Measurements from ENCODE around the gene ZBED4. TPM values are rescaled to one million over a fixed set of nuclear protein-coding genes. Genes with fewer than 3 reads are reported as not detected.

The ZBED4 gene
- total RNA-seq, 1 donor from 2014 or later: 11.0 TPM

DNA sequence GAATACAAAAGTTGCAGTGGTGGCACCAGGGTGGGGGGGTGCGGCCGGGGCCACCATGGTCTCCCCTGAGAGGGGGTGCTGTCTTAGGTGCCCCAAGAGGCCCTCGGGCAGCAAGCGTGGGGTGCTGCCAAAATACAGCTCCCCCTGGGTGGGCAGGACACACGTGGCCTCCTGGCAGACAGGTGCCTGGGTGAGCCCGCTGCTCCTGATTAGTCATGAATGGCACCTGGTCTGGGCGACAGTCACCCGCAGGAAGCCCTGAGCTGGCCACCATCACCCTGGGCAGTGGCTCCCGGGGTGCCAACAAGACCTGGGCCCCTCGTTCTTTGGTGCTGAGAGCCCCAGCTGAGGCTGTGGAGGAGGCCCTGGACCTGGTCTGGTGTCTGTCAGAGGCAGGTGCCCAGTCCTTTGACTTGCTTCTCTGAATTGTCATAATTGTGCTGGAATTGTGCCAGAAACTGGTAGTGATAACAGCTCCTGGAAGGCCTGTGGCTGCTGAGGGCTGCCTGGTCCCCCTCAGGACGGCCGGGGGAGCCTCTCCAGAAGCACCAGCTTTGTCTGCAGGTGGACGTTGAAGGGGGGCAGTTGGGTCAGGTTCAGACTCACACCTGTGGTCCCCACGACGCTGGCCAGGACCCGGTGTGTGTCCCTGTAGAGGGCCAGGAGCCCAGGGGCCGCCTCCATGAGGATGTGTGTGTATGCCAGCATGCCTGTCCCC, 49.8 kb downstream of the ZBED4 start:
- no peak for DNase-seq (ENCODE audit: low read depth in 2 of 2)

DNA sequence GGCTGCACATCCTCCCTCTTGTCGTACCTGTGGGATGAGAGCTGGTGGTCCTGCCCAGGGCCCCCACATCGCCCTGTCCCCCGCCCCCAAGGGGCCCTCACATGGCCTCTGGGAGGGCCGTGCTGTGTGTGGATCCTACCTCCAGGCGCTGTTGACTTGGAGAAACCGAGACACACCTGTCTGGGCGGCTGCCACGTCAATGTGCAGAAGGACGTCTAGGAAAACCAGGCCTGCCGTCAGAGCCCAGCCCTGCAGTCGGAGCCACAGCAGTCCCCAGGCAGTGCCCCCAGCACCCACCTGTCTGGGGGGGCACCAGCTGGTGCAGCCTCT, 50.4 kb downstream of the ZBED4 start:
- DNase-seq (ENCODE audit: low read depth in 2 of 2): no peak

DNA sequence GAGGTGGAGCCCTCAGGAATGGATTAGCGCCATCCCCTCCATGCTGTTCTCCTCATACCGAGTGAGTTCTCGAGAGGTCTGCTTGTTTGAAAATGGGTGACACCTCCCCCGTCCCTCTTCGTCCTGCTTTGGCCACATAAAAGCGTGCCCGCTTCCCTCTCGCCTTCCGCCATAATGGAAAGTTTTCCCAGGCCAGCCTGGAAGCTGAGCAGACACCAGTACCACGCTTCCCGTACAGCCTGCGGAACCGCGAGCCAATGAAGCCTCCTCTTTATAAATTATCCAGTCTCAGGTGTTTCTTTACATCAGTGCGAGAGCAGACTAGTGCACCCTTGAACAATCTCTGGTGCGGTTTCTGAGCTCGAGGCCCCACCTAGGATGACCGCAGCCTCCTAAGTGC, 51.8 kb downstream of the ZBED4 start:
- DNase-seq (ENCODE audit: low read depth in 2 of 2): no peak

DNA sequence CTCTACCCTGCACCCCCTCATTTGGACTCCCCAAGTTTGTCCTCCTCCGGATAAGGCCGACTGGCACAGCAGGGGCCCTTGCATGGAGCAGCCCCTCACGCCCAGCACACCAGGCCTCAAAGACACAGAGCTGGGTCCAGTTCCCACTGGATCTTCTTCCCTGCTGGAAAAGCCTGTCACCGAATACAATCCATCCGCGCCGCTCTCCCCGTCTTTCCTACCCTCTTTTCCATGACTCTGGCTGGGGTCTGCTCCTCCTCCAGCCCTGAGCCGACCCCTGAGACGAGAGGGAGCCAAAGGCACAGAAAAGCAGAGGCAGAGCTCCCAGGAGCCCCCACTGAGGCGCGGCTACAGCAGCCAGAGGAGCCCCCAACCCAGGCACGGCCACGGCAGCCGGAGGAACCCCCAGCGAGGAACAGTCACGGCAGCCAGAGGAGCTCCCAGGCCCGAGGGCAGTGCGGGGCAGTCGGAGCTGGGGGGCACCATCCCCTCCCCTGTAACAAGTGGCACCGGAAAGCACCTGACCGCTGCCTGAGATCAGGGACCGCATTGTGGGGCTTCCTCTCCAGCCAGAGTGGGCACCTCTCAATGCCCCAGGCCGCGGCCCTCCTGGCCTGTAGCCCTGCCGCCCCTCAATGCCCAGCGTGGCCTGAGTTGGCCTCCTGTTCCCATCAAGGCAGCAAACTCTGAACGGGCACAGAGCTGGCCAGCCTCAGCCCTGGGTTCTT, 52.6 kb downstream of the ZBED4 start:
- no peak for DNase-seq (ENCODE audit: low read depth in 2 of 2)

DNA sequence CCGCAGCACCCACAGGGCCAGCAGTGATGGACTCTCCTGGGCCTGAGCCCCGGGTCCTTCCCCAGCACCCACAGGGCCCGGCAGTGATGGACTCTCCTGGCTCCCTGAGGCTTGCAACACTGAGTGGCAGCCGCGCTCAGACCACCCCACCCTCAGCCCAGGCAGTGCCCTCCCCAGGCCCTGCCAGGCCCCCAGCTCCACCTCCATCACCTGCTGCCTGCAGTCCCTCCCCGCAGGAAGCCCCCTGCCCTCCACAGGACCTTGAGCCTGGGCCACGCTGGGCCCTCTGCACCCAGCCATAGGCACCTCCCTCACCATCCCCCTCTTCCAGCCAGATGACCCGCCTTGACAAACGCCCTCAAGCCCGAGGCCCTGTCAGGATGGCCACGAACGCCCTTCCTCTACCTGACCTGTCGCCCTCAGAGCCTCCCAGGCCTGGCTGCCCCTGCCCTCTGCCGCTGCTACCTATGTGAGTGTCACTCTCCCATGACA, 53.2 kb downstream of the ZBED4 start:
- DNase-seq (ENCODE audit: low read depth in 2 of 2): no peak

GRCh38 chr22:49907807-49908206, 54.2 kb downstream of the ZBED4 start:
- DNase-seq (ENCODE audit: low read depth in 2 of 2): no peak

- DNase-seq (ENCODE audit: low read depth in 2 of 2): no peak
Observed at GRCh38 chr22:49909476-49910205, 56.0 kb downstream of the ZBED4 start.

GRCh38 chr22:49910229-49911155, 56.8 kb downstream of the ZBED4 start:
- DNase-seq (ENCODE audit: low read depth in 2 of 2): no peak

DNA sequence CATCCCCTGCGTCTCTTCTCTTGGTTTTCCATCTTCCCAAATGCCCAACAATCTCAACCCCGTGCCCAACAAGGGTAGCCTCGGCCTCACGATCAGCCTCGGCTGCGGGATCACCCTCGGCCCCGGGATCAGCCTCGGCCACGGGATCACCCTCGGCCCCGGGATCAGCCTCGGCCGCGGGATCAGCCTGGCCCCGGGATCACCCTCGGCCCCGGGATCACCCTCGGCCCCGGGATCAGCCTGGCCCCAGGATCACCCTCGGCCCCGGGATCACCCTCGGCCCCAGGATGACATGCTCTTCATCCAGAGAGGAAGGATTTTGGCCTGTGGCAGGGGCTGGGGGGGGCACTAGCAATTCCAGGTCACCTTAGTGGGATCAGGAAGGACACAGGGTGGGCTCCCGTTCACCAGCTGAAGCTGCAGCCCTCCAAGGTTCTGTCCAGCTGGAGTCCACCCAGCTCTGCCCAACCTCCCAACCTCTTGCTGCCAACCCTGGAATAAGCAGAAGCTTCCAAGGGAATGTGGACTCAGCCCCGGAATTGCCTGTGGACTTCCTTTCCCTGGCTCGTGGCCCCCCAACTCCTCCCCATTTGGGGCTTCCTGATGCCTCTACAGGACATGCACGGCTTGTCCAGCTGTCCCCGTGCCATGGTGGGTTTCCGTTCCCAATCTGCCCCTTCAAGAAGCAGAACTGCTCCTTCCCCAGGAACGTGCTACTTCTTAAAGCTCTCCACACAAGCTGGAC, 58.4 kb downstream of the ZBED4 start:
- no peak for DNase-seq (ENCODE audit: low read depth in 2 of 2)

DNA sequence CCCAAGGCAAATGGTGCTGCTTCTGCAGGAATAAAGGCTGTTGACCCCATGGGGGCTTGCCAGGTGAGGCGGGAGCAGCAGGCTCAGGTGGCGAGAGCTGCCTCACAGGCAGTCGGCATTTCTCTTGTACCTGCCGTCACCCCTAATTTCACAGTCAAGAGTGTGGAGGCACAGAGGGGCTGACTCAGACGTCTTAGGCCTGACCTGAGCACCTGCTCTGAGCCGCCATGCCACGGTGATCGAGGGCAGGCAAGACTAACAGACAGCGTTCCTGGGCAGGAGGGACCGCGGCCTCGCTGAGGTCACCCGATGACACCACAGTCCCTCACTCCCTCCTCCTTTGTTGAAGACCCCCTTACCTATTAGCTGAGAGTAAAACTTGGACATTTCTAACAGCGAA, 59.4 kb downstream of the ZBED4 start:
- DNase-seq (ENCODE audit: low read depth in 2 of 2): no peak

DNA sequence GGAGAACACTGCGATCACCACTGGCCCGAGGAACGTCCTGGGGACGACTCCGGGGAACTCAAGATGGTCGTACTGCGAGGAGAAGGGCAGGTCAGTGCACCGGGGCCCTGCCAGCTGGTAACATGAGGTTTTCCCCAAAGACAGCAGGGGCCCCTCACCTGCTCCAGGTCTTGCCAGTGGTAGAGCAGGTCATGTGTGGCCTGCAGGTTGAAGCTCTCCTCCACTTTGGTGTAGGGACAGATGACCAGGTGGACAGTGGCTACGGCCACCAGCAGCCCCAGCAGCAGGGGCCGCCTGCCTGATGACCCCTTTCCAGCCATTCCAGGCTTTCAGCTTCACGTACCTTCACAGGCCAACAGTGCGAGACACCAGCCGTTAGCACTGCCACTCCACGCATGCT, 59.8 kb downstream of the ZBED4 start:
- DNase-seq (ENCODE audit: low read depth in 2 of 2): no peak

DNA sequence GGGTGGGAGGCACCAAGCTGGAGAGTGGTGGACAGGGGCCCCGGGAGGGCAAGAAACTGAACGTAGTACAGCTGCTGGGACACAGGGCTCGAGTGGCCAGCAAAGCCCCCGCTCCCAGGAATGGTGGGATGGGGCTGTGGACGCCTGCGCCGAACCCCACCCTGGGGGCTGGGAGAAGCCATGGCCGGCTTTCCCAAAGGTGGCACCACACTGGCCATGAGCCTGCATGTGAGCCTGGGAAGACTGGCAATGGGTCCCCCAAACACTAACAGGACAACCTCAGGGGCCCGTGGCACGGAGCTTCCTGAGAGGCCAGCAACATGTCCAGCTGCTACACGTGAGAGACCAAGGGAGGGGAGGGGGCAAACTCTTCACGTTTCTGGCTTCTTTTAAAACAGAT, 60.6 kb downstream of the ZBED4 start:
- no peak for DNase-seq (ENCODE audit: low read depth in 2 of 2)

GRCh38 chr22:49915610-49916009, 62.0 kb downstream of the ZBED4 start:
- DNase-seq (ENCODE audit: low read depth in 2 of 2): no peak

- no peak for DNase-seq (ENCODE audit: low read depth in 2 of 2)
Observed at GRCh38 chr22:49916831-49917230, 63.2 kb downstream of the ZBED4 start.

DNA sequence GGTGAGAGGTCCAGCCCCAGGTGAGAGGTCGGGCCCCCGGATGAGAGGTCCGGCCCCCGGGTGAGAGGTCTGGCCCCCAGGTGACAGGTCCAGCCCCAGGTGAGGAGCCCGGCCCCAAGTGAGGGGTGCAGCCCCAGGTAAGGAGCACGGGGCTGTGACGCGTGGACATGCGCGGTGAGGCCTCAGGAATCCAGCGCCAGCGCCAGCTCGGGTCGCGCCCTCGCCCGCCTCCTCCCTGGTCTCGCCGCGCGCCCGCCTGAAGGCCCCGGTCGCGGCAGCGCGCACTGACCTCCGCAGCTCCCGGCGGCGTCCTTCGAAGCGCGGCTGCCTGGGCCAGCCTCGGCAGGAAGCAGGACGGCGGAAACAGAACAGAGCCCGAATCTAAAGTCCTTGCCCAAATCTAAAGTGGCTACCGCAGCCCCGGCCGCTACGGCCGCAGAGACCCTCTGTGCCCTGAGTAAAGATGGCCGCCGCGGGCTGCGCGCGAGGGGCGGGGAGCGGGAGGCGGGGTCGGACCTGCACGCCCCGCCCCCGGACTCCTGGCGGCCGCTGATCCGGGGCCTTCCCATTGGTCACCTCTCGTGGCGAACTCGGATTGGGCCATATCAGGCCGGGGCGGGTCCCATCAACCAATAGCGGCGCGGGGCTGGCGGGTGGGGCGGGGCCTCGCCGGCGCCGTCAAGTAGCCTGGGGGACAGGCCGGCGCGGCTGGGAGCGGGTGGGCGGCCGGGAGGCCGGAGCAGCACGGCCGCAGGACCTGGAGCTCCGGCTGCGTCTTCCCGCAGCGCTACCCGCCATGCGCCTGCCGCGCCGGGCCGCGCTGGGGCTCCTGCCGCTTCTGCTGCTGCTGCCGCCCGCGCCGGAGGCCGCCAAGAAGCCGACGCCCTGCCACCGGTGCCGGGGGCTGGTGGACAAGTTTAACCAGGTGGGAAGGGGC, 64.6 kb downstream of the ZBED4 start, which contains the start of the genes ALG12 and CRELD2:
Gene ALG12 (minus strand): TSS at position 465 of the 937 bp plus-strand sequence. CDS start 4,673 bp downstream, outside the sequence.
Gene CRELD2 (plus strand): TSS at position 661 of the 937 bp plus-strand sequence. CDS start 136 bp downstream, at position 797.
- peak; percentile 90 to 98 for DNase-seq (ENCODE audit: low read depth in 2 of 2)

GRCh38 chr22:49918911-49919881, 65.6 kb downstream of the ZBED4 start:
- DNase-seq (ENCODE audit: low read depth in 2 of 2): peak in 1 of 2 donors; percentile 20

GRCh38 chr22:49920859-49921258, 67.2 kb downstream of the ZBED4 start:
- DNase-seq (ENCODE audit: low read depth in 2 of 2): no peak

Data from dermis microvascular lymphatic vessel endothelial cell (primary cell).